ENCODE measurements around the gene NT5DC4.

DNA sequence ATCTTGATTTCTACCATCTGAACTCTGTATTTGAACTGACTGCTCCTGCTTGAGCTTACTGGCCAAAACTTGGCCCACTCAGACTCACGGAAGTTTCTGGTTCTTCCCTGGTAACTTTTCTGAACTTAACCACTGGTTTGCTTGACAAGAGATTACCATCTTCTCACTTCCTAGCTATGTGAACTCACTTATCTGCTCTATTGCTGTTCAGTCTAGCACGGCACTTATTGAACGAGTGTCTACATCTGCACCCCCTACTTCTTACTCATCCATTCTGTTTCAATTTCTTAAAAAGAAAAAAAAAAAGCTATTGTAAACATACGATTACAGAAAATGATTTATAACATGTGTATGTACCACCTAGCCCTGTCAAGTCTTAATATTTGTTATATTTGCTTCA lies 34.6 kb downstream of the NT5DC4 start:
- TF ChIP-seq, protein P1, sequence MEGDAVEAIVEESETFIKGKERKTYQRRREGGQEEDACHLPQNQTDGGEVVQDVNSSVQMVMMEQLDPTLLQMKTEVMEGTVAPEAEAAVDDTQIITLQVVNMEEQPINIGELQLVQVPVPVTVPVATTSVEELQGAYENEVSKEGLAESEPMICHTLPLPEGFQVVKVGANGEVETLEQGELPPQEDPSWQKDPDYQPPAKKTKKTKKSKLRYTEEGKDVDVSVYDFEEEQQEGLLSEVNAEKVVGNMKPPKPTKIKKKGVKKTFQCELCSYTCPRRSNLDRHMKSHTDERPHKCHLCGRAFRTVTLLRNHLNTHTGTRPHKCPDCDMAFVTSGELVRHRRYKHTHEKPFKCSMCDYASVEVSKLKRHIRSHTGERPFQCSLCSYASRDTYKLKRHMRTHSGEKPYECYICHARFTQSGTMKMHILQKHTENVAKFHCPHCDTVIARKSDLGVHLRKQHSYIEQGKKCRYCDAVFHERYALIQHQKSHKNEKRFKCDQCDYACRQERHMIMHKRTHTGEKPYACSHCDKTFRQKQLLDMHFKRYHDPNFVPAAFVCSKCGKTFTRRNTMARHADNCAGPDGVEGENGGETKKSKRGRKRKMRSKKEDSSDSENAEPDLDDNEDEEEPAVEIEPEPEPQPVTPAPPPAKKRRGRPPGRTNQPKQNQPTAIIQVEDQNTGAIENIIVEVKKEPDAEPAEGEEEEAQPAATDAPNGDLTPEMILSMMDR (IDR thresholded peaks at IDR 0.05; ENCODE audit: insufficient read depth, low read length): no peak
- TF ChIP-seq GABPA (IDR thresholded peaks at IDR 0.05; ENCODE audit: low read depth): no peak

Measured in HL-60 (cell line).